Measurements from ENCODE around the gene CCHCR1.

CCHCR1 gene

DNA sequence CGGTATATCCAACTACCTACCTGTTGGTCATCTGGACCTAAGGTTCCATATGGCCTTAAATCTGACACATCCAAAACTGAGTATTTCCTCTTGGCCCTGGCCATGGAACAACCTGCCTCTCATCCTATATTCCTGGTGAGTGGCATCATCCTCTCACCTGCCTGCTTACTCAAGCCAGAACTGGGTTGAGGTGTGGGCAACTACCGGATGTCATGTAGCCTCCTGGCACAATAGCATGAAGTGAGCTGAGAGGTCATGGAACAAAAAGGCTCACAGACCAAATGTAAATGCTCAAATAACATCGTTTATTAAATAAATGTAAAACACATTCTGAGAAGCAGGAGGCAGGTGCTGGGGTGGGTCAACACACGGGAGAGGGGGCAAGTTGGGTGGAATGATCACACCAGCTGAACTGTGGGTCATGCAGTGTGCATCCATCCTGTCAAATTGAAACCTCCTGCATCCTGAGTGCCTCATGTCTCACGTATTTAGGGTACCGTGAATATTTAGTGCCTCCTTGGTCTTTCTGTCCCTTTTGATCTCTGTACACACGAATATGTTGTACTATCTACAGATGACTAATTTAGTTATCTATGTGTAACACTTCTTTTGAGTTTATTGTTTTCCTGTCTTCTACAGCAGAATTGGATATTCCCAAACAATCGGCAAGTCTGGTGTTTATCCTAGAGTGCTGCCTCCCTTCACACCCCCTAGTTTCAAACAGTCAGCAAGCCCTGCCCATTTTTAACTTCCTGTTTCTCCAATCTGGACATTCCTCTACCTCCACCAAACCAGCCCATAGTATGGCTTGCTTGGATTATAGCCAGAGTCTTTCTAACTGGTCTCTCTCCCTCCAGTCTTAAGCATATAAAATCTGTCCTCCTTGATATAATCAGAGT is 20.8 kb upstream of the CCHCR1 start:
- H3K9ac ChIP-seq (ENCODE audit: low read length): no peak overlapping the region
- H3K9me3 ChIP-seq (ENCODE audit: insufficient read depth, low read length): no peaks in the 10 kb centered on the region
- TF ChIP-seq CTCF (IDR thresholded peaks at IDR 0.05; ENCODE audit: insufficient read depth, low read length, poor library complexity, severe bottlenecking) (no peak), EZH2phosphoT487 (conservative IDR thresholded peaks at IDR 0.05; ENCODE audit: low read length) (no peak)
- H3F3A ChIP-seq (ENCODE audit: insufficient read depth): no peaks in the 10 kb centered on the region
- no peaks in the 10 kb centered on the region for H4K20me1 ChIP-seq (ENCODE audit: low read depth, low read length)
- H3K4me2 ChIP-seq (ENCODE audit: low read depth, low read length, poor library complexity, severe bottlenecking): no peak overlapping the region
- H3K4me3 ChIP-seq (ENCODE audit: insufficient read depth, low read length, poor library complexity, severe bottlenecking): no peak overlapping the region
- no peak overlapping the region for H2AFZ ChIP-seq (ENCODE audit: low read depth, low read length, severe bottlenecking)
- no peaks in the 10 kb centered on the region for H3K9me2 ChIP-seq (replicated peaks; ENCODE audit: insufficient read depth, low read length)
- H3K79me2 ChIP-seq (ENCODE audit: insufficient read depth, low read length): peaks cover 8% of the 10 kb centered on the region; the same call in 1 of the 2 replicates
- H3K27ac ChIP-seq (ENCODE audit: low read depth, low read length): no peak overlapping the region
- no peaks in the 10 kb centered on the region for H3K27me3 ChIP-seq (ENCODE audit: low read length)
- no peaks in the 10 kb centered on the region for H3K36me3 ChIP-seq (ENCODE audit: low read length)

- H3K27me3 ChIP-seq (ENCODE audit: low read length): no peaks in the 10 kb centered on the region
- no peak overlapping the region for H3K4me3 ChIP-seq (ENCODE audit: insufficient read depth, low read length, poor library complexity, severe bottlenecking)
- no peak overlapping the region for H2AFZ ChIP-seq (ENCODE audit: low read depth, low read length, severe bottlenecking)
- no peaks in the 10 kb centered on the region for H4K20me1 ChIP-seq (ENCODE audit: low read depth, low read length)
- H3K79me2 ChIP-seq (ENCODE audit: insufficient read depth, low read length): 0 out of 2 replicates have a peak, but pooled peaks cover 5% of the 10 kb centered on the region
- H3K36me3 ChIP-seq (ENCODE audit: low read length): no peaks in the 10 kb centered on the region
- TF ChIP-seq EZH2phosphoT487 (conservative IDR thresholded peaks at IDR 0.05; ENCODE audit: low read length) (no peak), CTCF (IDR thresholded peaks at IDR 0.05; ENCODE audit: insufficient read depth, low read length, poor library complexity, severe bottlenecking) (no peak)
- no peak overlapping the region for H3K4me2 ChIP-seq (ENCODE audit: low read depth, low read length, poor library complexity, severe bottlenecking)
- H3K9ac ChIP-seq (ENCODE audit: low read length): no peak overlapping the region
- H3K27ac ChIP-seq (ENCODE audit: low read depth, low read length): no peak overlapping the region
- no peaks in the 10 kb centered on the region for H3F3A ChIP-seq (ENCODE audit: insufficient read depth)
- H3K9me2 ChIP-seq (replicated peaks; ENCODE audit: insufficient read depth, low read length): no peaks in the 10 kb centered on the region
- no peaks in the 10 kb centered on the region for H3K9me3 ChIP-seq (ENCODE audit: insufficient read depth, low read length)
Observed at GRCh38 chr6:31175971-31176370, 18.4 kb upstream of the CCHCR1 start.

GRCh38 chr6:31174378-31174777 is 16.8 kb upstream of the CCHCR1 start:
- H3K9me3 ChIP-seq (ENCODE audit: insufficient read depth, low read length): no peaks in the 10 kb centered on the region
- H3K36me3 ChIP-seq (ENCODE audit: low read length): no peaks in the 10 kb centered on the region
- no peak overlapping the region for H2AFZ ChIP-seq (ENCODE audit: low read depth, low read length, severe bottlenecking)
- no peaks in the 10 kb centered on the region for H3K79me2 ChIP-seq (ENCODE audit: insufficient read depth, low read length)
- no peak overlapping the region for H3K9ac ChIP-seq (ENCODE audit: low read length)
- H3K27me3 ChIP-seq (ENCODE audit: low read length): no peaks in the 10 kb centered on the region
- H4K20me1 ChIP-seq (ENCODE audit: low read depth, low read length): no peaks in the 10 kb centered on the region
- TF ChIP-seq CTCF (IDR thresholded peaks at IDR 0.05; ENCODE audit: insufficient read depth, low read length, poor library complexity, severe bottlenecking): no peak
- TF ChIP-seq EZH2phosphoT487 (conservative IDR thresholded peaks at IDR 0.05; ENCODE audit: low read length): no peak
- H3K4me2 ChIP-seq (ENCODE audit: low read depth, low read length, poor library complexity, severe bottlenecking): no peak overlapping the region
- no peak overlapping the region for H3K4me3 ChIP-seq (ENCODE audit: insufficient read depth, low read length, poor library complexity, severe bottlenecking)
- no peaks in the 10 kb centered on the region for H3F3A ChIP-seq (ENCODE audit: insufficient read depth)
- H3K27ac ChIP-seq (ENCODE audit: low read depth, low read length): no peak overlapping the region
- H3K9me2 ChIP-seq (replicated peaks; ENCODE audit: insufficient read depth, low read length): no peaks in the 10 kb centered on the region
